Dedifferentiated amniotic fluid mesenchymal stem cell (primary cell): ENCODE results near the gene TRPV6.

ENCODE experiments used
- DNase-seq: peaks from one replicate; pipeline ENCODE4 v3.0.0-alpha.2; 2016; ENCODE audit errors: extremely low spot score

Gene TRPV6

DNA sequence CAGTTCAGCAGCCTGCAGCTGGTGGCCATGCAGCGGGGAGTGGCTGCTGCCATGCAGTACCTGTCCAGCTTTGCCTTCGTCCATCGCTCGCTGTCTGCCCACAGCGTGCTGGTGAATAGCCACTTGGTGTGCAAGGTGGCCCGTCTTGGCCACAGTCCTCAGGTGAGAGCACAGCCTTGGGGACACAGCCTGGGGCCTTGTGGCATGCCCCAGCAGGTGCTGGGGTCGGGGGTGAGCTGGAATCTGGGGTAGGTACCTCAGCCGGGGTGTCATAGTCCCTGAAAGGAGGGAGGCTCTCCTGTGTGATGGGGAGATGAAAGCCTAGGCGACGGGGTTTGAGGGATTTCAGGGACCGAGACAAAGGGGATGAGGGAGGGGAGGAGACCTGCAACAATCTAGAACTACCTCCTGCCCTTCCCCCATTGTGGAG, 16.5 kb downstream of the TRPV6 start:
- no peak for DNase-seq

DNA sequence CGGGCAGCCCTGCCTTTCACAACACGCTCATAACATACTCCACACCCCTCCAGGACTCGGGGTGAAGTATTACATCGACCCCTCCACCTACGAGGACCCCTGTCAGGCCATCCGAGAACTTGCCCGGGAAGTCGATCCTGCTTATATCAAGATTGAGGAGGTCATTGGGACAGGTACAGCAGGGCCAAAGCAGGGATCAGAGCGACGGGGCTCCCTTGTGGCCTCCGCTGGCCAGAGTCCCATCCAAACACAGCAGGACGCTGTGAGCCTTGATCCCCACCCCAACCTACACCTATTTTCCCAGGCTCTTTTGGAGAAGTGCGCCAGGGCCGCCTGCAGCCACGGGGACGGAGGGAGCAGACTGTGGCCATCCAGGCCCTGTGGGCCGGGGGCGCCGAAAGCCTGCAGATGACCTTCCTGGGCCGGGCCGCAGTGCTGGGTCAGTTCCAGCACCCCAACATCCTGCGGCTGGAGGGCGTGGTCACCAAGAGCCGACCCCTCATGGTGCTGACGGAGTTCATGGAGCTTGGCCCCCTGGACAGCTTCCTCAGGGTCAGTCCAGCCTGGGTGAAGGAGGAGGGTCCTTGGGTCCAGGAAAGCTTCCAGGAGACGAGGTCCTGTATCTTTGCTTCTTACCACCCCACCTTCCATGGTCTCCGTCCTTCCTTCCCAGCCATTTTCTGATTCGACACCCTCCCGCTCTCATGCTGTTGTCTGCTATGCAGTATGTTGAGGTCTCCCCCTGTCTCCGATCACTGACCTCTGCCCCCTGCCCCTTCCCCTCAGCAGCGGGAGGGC, 17.2 kb downstream of the TRPV6 start:
- DNase-seq = no peak

DNA sequence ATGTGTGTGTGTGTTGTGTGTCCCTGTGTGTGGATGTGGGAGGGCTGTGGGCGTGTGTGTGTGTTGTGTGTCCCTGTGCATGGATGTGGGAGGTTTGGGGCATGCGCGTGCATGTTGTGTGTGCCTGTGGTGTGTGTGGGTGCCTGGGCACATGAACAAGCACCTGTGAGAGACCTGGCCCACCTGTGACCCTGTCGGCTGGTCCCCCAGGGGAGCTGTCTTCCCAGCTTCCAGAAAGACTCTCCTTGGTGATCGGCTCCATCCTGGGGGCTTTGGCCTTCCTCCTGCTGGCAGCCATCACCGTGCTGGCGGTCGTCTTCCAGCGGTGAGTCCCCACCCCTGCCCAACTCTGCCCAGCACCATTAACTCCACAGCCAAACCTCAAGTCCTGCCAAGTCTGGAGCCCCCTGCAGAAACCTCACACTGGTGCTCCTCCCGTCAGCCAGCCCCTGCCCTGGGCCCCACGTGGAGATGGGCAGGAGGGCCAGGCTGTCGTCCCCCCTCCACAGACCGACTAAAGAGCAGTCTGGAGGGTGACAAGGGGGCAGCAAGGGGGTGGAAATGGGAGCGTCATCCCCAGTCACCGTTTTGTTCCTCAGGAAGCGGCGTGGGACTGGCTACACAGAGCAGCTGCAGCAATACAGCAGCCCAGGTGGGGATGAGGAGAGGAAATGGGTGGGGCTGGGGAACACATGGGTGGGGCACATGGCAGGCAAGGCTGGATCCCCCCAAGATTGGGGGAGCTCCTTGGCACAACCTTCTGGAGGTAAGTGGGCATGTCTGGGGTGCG, 18.0 kb downstream of the TRPV6 start:
- no peak for DNase-seq

DNA sequence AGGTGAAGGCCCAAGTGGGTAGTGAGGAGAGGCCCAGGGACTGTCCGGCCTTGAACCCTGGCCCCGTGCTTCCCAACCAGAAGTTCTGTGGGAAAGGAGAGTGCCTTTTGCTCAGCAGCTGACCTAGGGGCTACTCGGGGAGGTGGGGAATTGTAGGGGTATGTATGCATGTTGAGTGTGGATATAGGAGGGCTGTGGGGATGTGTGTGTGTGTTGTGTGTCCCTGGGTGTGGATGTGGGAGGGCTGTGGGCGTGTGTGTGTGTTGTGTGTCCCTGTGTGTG, 18.5 kb downstream of the TRPV6 start:
- DNase-seq = no peak

DNA sequence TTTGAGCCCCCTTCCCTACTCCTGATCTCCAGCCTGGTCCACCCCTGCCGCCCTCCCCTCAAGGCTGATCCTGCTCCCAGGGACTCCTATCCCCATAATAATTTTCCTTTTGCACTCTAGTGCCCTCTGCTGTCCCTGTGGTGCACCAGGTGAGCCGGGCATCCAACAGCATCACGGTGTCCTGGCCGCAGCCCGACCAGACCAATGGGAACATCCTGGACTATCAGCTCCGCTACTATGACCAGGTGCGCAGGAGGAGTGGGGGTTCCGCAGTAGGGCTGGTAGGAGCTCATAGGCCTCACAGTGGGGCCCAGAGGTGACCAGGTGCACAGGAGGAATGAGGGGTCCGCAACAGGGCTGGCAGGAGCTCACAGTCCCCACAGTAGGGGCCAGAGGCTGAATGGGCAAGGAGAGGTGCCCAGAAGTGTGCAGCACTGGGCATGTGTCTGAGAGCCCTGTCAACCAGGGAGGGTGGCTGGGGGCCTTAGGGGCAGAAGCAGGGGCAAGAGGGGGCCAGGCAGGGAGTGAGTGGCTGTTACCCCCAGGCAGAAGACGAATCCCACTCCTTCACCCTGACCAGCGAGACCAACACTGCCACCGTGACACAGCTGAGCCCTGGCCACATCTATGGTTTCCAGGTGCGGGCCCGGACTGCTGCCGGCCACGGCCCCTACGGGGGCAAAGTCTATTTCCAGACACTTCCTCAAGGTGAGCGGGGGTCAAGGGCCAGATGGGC, 19.0 kb downstream of the TRPV6 start:
- no peak for DNase-seq

DNA sequence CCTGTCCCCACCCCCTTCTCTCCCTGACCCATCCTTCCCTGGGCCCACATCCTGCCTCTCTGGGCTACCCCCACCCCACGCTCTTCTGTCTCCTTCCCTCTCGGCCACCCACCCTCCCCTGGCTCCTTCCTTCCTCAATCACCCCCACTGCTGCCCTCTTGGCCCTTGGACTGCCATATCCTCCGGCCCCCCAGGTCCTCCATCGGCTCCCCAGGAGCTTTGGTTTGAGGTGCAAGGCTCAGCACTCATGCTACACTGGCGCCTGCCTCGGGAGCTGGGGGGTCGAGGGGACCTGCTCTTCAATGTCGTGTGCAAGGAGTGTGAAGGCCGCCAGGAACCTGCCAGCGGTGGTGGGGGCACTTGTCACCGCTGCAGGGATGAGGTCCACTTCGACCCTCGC, 19.8 kb downstream of the TRPV6 start:
- DNase-seq = no peak

DNA sequence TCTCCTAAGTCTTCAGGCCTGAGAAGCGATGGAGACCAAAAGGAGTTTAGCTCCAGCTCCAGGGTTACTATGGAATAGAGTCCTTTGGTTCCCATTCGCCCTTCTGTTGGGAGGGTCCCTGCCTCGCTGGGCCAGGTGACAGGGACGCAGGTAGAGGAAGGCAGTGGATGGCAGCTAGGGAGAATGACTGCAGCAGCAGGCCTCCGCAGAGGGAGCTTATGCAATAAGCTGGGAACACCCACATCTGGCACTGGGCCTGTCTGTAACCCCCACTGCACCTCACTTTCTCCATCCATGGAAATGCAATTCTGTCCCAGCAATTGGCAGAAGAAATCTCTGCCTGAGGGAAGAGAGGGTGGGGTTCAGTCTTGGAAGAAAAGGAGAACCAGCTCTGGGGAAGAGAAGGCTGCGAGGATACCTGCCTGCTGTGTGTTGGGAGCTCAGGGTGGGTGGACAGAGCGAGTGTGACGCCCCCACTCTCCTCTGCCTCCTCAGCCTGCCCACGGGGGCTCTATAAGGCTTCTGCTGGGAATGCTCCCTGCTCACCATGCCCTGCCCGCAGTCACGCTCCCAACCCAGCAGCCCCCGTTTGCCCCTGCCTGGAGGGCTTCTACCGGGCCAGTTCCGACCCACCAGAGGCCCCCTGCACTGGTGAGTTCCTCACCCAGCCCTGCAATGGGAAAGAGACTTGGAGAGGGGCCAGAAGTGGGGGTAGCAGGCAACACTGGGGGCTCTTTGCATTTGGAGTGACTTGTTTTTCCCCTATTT, 20.4 kb downstream of the TRPV6 start:
- DNase-seq = no peak

DNA sequence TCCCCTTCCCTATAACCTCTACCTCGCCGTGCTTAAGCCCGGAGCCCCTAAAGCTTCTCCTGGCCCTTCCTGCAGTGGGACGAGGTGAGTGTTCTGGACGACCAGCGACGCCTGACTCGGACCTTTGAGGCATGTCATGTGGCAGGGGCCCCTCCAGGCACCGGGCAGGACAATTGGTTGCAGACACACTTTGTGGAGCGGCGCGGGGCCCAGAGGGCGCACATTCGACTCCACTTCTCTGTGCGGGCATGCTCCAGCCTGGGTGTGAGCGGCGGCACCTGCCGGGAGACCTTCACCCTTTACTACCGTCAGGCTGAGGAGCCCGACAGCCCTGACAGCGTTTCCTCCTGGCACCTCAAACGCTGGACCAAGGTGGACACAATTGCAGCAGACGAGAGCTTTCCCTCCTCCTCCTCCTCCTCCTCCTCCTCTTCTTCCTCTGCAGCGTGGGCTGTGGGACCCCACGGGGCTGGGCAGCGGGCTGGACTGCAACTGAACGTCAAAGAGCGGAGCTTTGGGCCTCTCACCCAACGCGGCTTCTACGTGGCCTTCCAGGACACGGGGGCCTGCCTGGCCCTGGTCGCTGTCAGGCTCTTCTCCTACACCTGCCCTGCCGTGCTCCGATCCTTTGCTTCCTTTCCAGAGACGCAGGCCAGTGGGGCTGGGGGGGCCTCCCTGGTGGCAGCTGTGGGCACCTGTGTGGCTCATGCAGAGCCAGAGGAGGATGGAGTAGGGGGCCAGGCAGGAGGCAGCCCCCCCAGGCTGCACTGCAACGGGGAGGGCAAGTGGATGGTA, 21.5 kb downstream of the TRPV6 start:
- DNase-seq = no peak

DNA sequence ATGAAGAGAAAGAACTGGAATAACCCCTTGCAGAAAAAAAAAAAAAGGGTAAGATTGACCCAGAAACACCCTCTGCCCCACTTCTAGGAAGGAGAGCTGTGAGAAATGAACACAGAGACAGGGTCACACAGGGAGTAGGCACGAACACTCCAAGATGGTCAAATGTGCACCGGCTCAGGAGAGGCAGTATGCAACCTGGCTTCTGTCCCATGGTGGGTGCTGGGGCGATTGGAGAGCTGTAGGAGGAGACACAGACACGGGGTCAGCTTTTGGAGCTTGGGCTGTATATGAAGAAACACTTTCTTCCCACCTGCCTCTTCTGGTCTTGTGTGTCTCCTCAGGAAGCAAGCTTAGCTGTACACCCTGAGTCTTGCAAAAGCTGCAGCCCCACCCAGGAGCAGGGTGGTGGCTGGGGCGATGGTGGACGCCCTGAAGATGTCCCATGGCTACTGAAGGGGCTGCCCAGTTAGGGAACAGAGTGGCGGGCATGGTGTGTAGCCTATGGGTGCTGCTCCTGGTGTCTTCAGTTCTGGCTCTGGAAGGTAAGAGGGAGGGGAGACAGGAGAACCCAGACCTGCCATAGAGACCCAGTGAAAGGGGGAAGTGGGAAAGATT, 22.7 kb downstream of the TRPV6 start:
- DNase-seq = no peak

DNA sequence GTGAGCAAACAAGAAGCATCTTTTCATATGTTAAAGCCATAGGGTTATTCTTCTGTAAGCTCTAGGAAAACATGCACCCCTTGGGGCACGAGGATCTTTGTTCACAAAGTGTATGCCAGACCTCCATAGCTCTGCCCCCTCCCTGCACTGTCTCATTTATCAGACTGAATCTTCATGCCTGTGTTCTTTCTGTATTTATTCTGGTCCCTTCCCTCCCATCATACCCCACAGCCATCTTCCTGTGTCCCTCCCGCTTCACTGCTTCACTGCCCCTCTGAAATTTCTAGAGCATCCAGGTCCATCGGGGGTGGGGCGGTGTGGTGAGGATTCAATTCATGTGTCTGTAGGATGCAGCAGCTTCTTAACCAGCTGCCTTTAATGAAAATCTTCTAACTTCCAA, 23.2 kb downstream of the TRPV6 start:
- no peak for DNase-seq

DNA sequence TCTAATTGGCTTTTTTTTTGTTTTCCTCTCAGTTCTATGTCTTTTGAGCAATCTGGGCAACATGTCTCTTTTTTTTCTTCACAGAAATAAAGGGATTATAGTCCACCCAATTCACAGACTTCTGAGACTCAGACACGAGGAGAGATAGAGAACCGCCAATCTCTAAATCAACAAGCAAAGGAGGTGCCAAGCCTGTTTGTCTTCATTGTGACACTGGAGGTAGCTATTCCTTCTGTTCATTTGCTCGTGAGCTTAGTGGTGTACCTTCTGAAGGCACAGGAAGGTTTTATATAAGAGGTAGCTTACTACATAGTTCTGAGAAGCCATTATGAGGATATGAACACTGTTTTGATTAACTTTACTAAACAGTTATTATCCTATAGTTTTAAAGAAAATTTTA, 24.6 kb downstream of the TRPV6 start:
- no peak for DNase-seq

DNA sequence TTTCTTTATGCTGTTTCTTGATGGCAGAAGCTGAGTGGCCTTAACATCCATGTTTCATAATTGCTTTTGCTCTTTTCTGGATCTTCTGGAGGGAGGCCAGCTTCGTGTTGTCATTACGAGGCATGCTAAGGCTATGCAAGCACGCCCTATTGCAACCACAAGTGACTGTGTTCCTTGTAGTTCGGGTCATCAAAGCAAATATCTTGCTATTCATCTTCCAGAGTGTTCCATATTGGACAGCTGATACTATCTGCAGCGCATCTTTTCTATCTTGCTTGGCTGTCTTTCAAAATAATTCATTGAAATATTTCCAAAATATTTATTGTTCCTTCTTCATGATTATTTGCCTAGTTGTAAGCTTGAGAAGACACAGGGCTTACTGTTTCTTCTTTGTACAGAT, 25.7 kb downstream of the TRPV6 start:
- DNase-seq = peak; percentile 56

DNA sequence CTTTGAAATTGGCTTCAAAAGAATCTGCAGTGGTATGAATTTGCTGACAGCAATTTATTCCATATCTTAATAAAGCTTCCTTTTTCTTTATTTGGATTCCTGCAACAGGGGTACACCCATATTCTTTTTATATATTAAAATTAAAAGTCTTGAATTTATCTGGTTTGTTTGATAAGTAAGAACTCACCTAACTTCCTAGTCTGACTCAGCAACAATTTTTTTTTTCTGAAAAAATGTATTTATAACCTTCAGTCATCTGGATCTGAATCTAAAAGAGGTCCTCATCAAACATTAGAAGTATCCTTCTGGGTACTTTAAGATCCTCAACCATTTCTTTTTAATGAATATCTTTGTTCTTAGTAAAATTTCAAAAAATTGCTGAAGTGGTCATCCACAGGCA, 26.1 kb downstream of the TRPV6 start:
- no peak for DNase-seq

DNA sequence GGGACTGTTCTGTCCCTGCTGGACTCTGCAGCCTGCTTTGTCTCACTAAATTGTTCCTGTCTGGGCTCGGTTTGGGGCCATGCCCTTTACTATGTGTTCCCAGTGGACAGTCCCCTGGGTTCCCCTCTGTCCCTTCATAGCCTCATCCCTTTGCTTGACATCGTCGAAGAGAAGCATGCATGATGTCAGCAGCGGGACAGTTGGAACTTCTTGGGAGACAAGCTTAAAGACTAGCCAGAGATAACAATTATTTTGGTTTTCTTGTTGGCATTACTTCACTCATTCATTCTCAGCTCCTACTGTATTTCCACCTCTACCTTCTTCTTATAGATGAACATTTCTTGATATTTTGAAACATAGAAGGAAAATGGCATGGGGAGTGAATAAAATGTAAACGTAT, 27.9 kb downstream of the TRPV6 start:
- DNase-seq = no peak

DNA sequence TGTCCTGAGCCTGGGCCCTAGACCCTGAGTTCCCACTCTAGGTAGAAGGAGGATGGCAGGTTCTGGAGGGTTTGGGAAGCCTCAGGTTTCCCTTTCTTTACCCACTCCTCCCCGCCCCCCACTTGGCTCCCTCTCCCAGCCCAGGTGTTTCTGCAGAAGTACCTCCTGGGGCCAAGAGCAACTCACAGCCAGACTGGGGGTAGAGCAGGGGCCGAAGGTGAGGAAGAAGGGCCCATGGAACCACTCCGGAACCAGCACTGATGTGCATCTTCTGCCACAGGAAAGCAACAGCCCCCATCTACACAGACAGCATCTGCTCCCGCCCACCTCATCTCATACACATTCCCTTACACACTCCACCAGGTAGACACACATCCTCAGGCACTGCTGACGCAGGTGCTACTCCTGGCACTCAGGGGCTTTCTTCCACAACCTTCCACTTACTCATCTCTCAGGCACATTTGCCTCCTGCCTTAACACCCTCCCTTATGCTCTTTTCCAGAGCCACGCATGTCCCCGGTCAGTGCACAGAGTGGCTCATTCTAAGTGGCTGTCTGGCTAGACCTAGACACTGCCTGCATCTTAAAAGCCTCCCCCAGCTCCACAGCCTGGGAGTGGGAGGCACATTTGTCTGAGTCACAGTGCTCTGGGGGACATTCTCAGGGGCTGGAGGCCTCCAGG, 28.8 kb downstream of the TRPV6 start:
- DNase-seq = no peak

DNA sequence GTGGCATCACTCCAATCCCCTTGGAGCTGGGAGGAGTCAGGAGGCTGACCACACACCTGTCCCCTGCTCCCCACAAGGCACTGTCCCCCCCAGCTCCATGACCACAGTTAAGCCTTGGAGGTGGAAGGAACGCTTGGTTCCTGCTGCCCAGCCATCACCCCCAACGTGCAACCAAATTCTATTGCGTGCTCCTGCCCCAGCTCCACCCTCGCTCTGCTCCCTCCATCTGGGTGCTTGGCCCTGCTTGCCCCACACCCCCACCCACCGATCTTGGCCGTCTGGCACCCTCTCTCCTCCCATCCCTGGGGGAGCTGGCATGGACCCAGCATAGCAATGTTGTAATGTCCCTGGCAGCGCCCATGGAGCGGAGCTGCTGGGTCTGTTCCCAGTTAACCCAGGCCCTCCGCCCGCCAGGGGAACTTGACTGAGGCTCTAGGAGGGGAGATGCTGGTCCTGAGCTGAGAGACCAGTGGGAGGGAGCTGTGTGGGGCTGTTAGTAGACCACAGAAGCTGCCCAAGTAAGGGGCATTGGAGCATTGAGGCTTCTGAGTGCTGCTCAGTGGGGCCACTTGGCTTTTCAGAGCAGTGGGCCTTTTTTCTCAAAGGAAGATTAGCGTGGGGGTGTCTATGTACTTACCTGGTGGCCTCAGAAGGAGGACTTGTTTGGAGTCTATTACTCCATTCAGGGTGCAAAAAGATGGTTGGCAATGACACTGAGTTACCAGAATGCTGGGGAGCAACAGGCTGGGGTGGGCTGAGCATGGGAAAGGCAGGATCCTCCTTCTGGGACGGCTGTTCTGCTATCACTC, 29.6 kb downstream of the TRPV6 start:
- DNase-seq = peak; percentile 20

DNA sequence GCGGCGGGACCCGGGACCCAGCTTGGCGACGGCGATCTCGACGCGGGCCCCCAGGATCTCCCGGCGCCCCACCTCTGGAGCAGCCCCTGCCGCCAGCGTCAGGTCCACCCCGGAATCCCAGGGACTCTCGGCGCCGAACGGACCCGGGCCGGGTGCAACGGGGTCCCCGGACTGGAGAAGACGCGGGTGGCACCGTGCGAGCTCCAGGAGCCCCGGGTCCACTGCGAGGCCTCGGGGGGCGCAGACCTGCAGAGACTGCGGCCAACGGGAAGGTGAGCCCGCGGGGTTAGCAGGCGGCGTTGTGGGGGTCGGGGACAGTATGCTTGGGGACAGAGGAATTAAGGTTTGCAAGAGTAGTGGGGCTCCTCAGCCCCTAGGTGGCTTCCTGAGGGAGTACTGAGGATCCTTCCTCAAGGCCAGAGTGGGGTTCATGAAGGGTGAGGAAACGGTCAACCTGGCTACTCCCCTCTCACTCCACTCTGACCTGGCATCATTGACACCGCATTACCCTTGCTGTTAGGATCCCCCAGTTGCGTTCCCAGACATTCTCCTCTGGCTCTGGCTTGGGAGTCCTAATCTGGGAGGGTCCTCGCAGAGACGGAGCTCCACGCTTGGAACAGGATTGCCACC, 30.3 kb downstream of the TRPV6 start:
- DNase-seq = no peak

DNA sequence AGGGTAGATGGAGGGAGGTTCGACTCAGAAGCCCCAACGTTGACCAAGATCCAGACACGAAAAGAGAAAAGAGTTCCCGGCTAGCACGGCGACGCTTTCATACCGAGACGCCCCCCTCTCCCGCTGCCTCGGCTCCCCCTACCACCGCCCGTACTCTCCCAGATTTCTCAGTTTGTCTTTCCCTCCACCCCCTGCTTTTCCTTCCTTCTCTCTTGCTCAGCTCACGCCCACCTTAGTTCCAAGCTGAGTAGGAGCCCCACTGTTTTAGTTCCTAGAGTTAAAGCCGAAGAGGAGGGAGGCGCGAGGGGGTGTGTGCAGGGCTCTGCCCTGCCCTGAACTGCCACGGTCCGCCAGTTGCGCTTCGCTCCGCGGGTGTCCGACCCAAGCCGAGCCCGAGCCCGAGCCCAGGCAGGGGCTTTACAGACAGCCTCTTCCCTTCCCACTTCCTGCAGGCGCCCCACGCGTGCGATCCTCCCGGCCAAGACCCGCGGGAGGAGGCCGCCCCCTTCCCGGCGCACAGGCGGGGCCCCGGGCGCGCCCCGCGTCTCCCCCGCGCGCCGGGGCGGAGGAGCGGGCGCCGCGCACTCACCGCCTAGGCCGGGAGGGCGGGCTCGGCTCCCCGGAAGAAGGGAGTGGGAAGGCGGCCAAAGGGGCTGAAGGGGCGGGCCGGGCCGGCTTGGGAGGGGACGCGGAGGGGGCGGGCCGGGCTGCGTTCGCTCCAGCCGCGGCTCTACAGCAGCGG, 31.0 kb downstream of the TRPV6 start, which contains the start of gene EPHB6:
TSS of gene EPHB6 (plus strand) at position 705 of the 742 bp plus-strand sequence. CDS start 8,152 bp downstream, outside the sequence.
- peak; percentile 35 for DNase-seq
